Heart right ventricle (tissue), 16 donors: ENCODE results near the gene SYT6. TPM values are rescaled to one million over a fixed set of nuclear protein-coding genes. Genes with fewer than 3 reads are reported as not detected.
"Not testable (repeated sequence)": the region's sequence is repeated elsewhere in the genome, so short reads cannot be mapped to it uniquely, and the experiment has no call there.

Experiments used
- ATAC-seq, 8 donors: fragments of 200-7000 bp; cut with Tn5 transposase; one replicate each; pipeline ENCODE4 v1.9.1; 2020; ENCODE audit warnings: mild to moderate bottlenecking in 8 of 8, moderate library complexity in 8 of 8, moderate number of reproducible peaks in 1 of 8
- DNase-seq, 2 donors: peaks; one replicate each; pipeline ENCODE4 v3.0.0-alpha.2; 2020
- H3K27ac ChIP-seq, 10 donors: fragments of 200-600 bp; sonication (generic) in 2 of 10; one replicate each; pipeline versions ENCODE4 v1.5.0 to v1.8.0; 2020 to 2022; ENCODE audit warnings: mild to moderate bottlenecking in 3 of 10
- H3K27me3 ChIP-seq, 7 donors: fragments of 200-600 bp; one replicate each; pipeline ENCODE4 v1.8.0; 2021 to 2022; ENCODE audit warnings: mild to moderate bottlenecking in 2 of 7
- H3K36me3 ChIP-seq, 9 donors: fragments of 200-600 bp; sonication (generic) in 1 of 9; one replicate each; pipeline versions ENCODE4 v1.5.0 to v1.8.0; 2020 to 2022; ENCODE audit warnings: mild to moderate bottlenecking in 2 of 9
- H3K4me1 ChIP-seq, 9 donors: fragments of 200-600 bp; sonication (generic) in 1 of 9; one replicate each; pipeline versions ENCODE4 v1.5.0 to v1.8.0; 2020 to 2022; ENCODE audit warnings: mild to moderate bottlenecking in 4 of 9
- H3K4me3 ChIP-seq, 10 donors: fragments of 200-600 bp; sonication (generic) in 2 of 10; one replicate each; pipeline versions ENCODE4 v1.5.0 to v1.8.0; 2020 to 2022; ENCODE audit warnings: mild to moderate bottlenecking in 7 of 10, moderate library complexity in 2 of 10
- H3K9me3 ChIP-seq, 11 donors: fragments of 200-600 bp in 10 of 11; sonication (generic) in 2 of 11; one replicate each; pipeline versions ENCODE4 v1.5.0 to v1.8.0; 2013 to 2022; ENCODE audit warnings: mild to moderate bottlenecking in 2 of 11, control low read depth in 1 of 11, moderate library complexity in 1 of 11
- CTCF ChIP-seq, 9 donors: fragments of 200-600 bp; sonication (generic) in 2 of 9; IDR thresholded peaks; one replicate each; pipeline versions ENCODE4 v1.5.0 to v1.8.0; 2021 to 2022; ENCODE audit warnings: antibody characterized with exemption in 9 of 9, mild to moderate bottlenecking in 5 of 9, moderate library complexity in 1 of 9
- WGBS, 2 donors: extraction: QIAGEN DNeasy Blood & Tissue Kit; methylation state at CpG; one replicate each; pipeline ENCODE4 v1.1.7; 2013; ENCODE audit warnings: inconsistent platforms in 1 of 2; 5-methylcytosine and 5-hydroxymethylcytosine counted together
- intact Hi-C, 10 donors: fragments of 100-400 bp; cut with DNase I; formaldehyde crosslinking; loops; one replicate each; pipeline versions ENCODE4 v1.11.1 to v1.14.2; 2022
- polyA plus RNA-seq, 2 donors: library from polyadenylated mRNA; stranded (reverse); fragments of 200-250 nt; gene quantifications; one replicate each; pipeline ENCODE4 v1.2.3, GENCODE V29; 2013
- total RNA-seq, 10 donors: library from RNA; stranded (reverse); fragmentation: NEBNext Ultra II Directional in 3 of 10; extraction: Animal tissue kit (Norgen Biotek cat#: 25700) in 3 of 10; gene quantifications; one replicate each; pipeline versions ENCODE4 v1.2.1 to v1.2.4, GENCODE V29; 2021 to 2023
- donor health status: Arrhythmogenic right ventricular cardiomyopathy.
- donor health status: ischemic (EF 13 %, LVEDD 7.1; RV severe dilation, severe dysfunction).
- donor health status: healthy with polysubstance abuse.
- donor health status: DM: no; HTN: yes; CAD: no.
- donor health status: DM: no; HTN: no; CAD: no.
- donor health status: ischemic (EF 25% LVEDD 6.9; RV normal size, moderate dysfunction).
- donor health status: ischemic (EF 25% LVEDD 5.7; RV mildly dilated, moderate dysfunction).
- donor health status: healthy.
- donor health status: DM: yes; HTN: yes; CAD: no.
- donor health status: Ischemic cardiomyopathy.
- donor health status: ischemic (EF 35%, LVEDD 5.7; RV mildly dilated, moderate dysfunction).
- donor health status: nonischemic (EF 11% LVEDD 7.7; RV severe dilation, severe dysfunction).
- donor health status: DM: yes; HTN: yes; CAD: no.
- donor health status: PGD.
- donor health status: ischemic (EF 29% LVEDD 5.4; RV normal size, mild dysfunction).
- donor health status: nonischemic (EF 23%, LVEDD 6.1; RV moderate dilation, normal function).

The SYT6 gene
- total and polyA plus RNA-seq, 12 donors = 0.21 TPM; not detected in 11

DNA sequence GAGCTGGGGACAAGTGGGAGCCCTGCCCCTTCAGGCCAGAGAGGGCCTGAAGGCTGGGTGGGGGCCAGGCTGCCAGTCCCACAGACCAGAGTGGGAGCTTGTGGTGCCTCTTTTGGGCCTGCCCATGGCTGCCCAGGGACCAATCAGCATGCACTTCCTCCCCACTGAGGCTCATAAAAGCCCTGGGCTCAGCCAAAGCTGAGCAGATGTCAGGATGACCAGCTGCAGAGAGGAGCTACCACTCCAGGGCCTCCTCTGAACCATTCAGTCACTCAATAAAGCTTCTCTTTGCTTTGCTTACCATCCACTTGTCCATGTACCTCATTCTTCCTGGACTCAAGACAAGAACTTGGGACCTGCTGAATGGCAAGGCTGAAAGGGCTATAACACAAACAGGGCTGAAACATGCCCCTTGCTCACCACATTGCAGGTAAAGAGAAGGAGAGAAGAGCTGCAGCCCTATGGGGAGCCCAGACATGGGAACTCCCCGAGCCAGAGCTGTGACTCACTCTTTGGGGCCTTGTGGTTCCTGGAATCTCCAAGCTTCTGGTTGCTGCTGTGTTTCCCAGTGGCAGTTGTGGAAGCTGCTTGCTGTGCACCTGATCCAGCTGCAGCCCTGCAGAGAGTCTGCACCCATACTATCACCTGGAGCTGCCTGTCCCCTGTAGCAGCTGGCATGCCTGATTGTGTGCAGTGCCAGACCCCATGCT, 92.4 kb downstream of the SYT6 start:
- no peak overlapping the region for H3K4me3 ChIP-seq
- DNase-seq (no peak), ATAC-seq (no peak)
- no peak for TF ChIP-seq CTCF (IDR thresholded peaks at IDR 0.05)
- 83 to 97% methylated on average over 1 of the region's 1 CpG for WGBS, 2 donors
- no peaks in the 10 kb centered on the region for H3K36me3 ChIP-seq
- intact Hi-C loops = loop anchor here in 1 of 10 donors (5.0 kb wide), 1 partner anchor 51 kb away; no protein-coding TSS in a partner anchor
- H3K4me1 ChIP-seq = no peaks in the 10 kb centered on the region
- H3K9me3 ChIP-seq = peaks cover 0 to 18% (median 4%) of the 10 kb centered on the region in 11 donors
- H3K27ac ChIP-seq = no peak overlapping the region
- H3K27me3 ChIP-seq = no peaks in the 10 kb centered on the region

- H3K9me3 ChIP-seq = peaks cover 0 to 18% (median 4%) of the 10 kb centered on the region in 11 donors
- H3K4me3 ChIP-seq, intact Hi-C loops, DNase-seq, H3K27ac ChIP-seq, H3K27me3 ChIP-seq, ATAC-seq, H3K4me1 ChIP-seq, H3K36me3 ChIP-seq: not testable (repeated sequence)
- 21 to 37% methylated on average over 6 of the region's 6 CpGs for WGBS, 2 donors
Observed at GRCh38 chr1:114058236-114058635, 95.4 kb downstream of the SYT6 start.

DNA sequence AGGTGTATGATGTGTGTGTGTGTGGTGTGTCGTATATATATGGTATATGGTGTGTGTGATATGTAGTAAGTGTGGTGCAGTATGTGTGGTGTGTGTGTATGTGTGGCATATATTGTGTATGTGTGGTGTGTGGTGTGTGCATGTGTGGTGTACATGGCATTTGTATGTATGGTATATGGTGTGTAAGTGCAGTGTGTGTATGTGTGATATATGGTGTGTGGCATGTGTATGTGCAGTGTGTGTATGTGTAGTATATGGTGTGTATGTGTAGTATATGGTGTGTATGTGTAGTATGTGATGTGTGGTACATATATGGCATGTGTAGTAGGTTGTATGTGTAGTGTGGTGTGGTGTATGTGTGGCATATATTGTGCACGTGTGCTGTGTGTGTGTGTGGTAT, 99.5 kb downstream of the SYT6 start:
- peaks cover 0 to 4% (median 0%) of the 10 kb centered on the region in 7 donors for H3K27me3 ChIP-seq
- ATAC-seq (no peak), DNase-seq (no peak)
- 94 to 100% methylated on average over 2 of the region's 2 CpGs for WGBS, 2 donors
- no peak for TF ChIP-seq CTCF (IDR thresholded peaks at IDR 0.05)
- H3K4me3 ChIP-seq = no peak overlapping the region
- no peaks in the 10 kb centered on the region for H3K36me3 ChIP-seq
- no peak overlapping the region for H3K27ac ChIP-seq
- peaks cover 0 to 12% (median 4%) of the 10 kb centered on the region in 11 donors for H3K9me3 ChIP-seq
- intact Hi-C loops = no loop called here
- H3K4me1 ChIP-seq = no peaks in the 10 kb centered on the region

GRCh38 chr1:114048232-114048631, 105.4 kb downstream of the SYT6 start:
- H3K4me3 ChIP-seq = no peak overlapping the region
- ATAC-seq (no peak), DNase-seq (no peak)
- H3K36me3 ChIP-seq = no peaks in the 10 kb centered on the region
- intact Hi-C loops = no loop called here
- no peak for TF ChIP-seq CTCF (IDR thresholded peaks at IDR 0.05)
- WGBS, 2 donors = 84 to 89% methylated on average over 1 of the region's 1 CpG
- no peak overlapping the region for H3K27ac ChIP-seq
- H3K9me3 ChIP-seq = peaks cover 0 to 7% (median 0%) of the 10 kb centered on the region in 11 donors
- H3K4me1 ChIP-seq = no peaks in the 10 kb centered on the region
- H3K27me3 ChIP-seq = peaks cover 0 to 4% (median 0%) of the 10 kb centered on the region in 7 donors

DNA sequence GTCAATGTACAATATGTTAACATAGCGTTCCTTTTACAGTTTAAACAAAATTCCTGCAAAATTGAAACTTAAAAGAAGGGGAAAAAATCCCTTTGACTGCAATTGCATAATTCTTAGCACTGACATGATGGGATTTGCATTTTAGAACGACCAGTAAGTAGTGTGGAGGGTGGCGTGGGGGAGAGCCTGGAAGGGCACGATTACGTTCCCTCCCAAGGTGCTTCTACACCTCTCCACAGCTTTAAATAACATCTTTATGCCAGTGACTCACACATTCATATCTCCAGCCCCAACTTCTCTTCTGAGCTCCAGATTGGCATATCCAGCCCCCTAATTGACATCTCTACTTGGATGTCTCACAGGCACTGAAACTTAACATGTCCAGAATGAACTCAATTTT, 110.1 kb downstream of the SYT6 start:
- no peak for TF ChIP-seq CTCF (IDR thresholded peaks at IDR 0.05)
- 64 to 66% methylated on average over 5 of the region's 5 CpGs for WGBS, 2 donors
- H3K27me3 ChIP-seq = peaks cover 0 to 3% (median 0%) of the 10 kb centered on the region in 7 donors
- DNase-seq (no peak), ATAC-seq (no peak)
- H3K4me3 ChIP-seq = no peak overlapping the region
- H3K9me3 ChIP-seq = peaks cover 0 to 7% (median 0%) of the 10 kb centered on the region in 11 donors
- intact Hi-C loops = no loop called here
- H3K36me3 ChIP-seq = no peaks in the 10 kb centered on the region
- H3K27ac ChIP-seq = peak overlapping the region in 1 of 10 donors; percentile 1
- H3K4me1 ChIP-seq = peaks cover 0 to 13% (median 0%) of the 10 kb centered on the region in 9 donors
